ENCODE data around the gene ACVRL1.

DNA sequence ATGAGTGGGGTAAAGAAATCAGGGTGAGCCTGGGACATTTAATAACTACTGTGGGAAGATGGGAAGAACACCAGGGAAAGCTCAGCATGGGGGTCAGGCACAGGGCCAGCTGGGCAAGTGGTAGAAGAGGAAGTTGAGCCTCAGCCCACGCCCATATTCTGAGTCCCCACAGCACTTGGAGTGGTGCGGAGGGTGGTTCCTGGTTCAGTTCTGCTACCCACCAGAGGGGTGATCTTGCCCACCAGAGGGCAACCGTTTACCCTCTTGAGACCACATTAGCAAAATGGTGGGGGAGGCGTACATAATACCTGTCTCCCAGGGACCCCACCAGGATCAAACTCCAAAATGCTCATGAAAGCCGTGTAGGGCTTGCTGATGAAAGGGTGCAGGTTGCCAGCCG, 36.2 kb upstream of the ACVRL1 start:
- TF ChIP-seq, protein P1, sequence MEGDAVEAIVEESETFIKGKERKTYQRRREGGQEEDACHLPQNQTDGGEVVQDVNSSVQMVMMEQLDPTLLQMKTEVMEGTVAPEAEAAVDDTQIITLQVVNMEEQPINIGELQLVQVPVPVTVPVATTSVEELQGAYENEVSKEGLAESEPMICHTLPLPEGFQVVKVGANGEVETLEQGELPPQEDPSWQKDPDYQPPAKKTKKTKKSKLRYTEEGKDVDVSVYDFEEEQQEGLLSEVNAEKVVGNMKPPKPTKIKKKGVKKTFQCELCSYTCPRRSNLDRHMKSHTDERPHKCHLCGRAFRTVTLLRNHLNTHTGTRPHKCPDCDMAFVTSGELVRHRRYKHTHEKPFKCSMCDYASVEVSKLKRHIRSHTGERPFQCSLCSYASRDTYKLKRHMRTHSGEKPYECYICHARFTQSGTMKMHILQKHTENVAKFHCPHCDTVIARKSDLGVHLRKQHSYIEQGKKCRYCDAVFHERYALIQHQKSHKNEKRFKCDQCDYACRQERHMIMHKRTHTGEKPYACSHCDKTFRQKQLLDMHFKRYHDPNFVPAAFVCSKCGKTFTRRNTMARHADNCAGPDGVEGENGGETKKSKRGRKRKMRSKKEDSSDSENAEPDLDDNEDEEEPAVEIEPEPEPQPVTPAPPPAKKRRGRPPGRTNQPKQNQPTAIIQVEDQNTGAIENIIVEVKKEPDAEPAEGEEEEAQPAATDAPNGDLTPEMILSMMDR (IDR thresholded peaks at IDR 0.05; ENCODE audit: low read depth, low read length, poor library complexity, severe bottlenecking) = peak; percentile 37
- no peak for TF ChIP-seq EZH2phosphoT487 (IDR thresholded peaks at IDR 0.05; ENCODE audit: borderline replicate concordance, low read length)
